HG03159 (cell line): Measurements from ENCODE around the gene RHEB.

Source experiments
- ATAC-seq: cut with Tn5 transposase; IDR thresholded peaks from one replicate; pipeline ENCODE4 v1.9.1; 2021; ENCODE audit warnings: mild to moderate bottlenecking, moderate library complexity; ENCODE audit not compliant: unreplicated experiment

Gene RHEB

DNA sequence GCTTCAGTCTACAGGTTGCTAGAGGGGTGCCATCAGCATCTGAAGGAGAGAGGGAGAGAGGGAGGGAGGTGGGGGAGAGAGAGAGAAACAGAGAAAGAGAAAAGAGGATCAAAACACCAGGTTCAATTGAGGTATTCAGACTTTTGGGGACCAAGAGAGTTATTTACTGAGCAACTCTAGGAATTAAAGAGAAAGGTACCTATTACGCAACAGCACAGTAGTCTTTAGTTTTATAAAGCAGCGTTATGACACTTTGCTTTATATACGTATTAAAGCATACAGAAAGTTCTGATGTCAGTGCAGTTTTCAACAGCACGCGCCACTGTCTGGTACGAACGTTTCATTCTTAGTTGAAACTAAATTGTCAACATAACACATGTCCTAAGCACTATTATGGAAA is 41.8 kb downstream of the RHEB start:
- ATAC-seq = no peak

DNA sequence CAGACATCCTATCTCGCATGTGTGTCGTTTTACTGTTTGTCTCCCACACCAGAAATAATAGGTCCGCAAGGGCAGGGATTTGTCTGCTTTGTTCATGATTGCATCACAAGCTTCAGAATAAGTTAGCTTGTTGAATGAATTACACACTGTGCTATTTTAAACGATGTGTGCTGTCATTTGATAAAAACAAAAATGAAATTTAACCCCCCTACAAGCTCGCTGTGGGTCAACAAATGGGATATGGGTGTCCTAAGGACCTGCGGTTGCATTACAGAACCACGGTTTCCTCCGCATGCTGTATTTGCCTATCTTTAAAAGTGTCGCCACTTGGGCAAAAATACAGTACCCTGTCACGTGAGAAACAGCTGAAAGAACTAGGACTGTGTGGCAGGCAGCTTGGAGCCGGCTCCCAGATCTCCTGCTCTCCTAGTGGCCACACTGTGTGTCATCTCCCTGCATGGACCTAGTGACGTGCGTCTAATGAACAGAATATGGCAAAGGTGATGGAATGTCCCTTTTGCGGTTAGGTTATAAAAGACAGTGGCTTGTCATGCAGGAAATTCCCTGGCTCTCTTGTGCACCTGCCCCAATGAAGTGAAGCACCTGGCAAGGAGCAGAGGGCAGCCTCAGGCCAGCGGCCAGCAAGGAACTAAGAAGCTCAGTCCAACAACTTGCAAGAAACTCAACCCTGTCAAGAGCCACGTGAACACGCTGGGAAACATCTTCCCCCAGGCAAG is 46.9 kb downstream of the RHEB start:
- ATAC-seq = peak; percentile 18

GRCh38 chr7:151470711-151471110 is 49.0 kb downstream of the RHEB start:
- ATAC-seq = no peak

- ATAC-seq = no peak
Observed at GRCh38 chr7:151469281-151469680, 50.4 kb downstream of the RHEB start.

DNA sequence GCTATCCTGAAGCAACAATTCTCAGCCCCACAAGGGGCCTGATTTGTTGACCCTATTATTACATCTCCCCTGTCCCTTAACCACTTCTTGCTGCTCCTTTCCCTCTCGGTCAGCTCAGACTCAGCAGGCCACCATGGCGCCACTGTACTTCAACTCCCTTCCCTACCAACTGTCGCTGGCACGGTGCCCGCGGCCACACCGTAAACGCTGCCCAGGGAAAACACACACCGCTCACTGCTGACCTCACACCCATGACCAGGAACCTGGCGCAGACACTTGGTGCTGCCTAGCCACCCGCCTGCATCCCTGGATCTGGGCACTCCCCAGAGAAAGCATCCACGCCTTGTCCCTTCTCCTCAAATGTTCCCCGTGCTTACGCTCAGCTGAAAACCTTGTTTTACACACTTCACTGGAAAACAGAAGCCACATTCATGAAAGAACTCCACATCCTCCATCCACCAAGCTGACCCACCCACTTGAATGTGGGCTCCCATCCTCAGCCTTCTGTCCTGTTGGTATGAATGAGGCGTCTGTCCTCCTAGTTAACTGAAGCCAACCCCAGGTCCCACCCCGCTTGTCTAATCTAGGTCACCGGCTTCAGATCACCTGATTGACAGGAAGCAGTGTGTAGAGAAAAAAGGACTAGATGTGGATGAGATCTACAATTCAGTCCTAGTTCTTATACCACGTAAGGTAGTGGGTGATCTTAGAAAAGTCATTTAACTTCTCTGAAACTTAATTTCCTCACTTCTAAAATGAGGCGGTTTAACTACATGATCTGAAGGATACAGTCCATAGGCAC is 51.3 kb downstream of the RHEB start:
- no peak for ATAC-seq

DNA sequence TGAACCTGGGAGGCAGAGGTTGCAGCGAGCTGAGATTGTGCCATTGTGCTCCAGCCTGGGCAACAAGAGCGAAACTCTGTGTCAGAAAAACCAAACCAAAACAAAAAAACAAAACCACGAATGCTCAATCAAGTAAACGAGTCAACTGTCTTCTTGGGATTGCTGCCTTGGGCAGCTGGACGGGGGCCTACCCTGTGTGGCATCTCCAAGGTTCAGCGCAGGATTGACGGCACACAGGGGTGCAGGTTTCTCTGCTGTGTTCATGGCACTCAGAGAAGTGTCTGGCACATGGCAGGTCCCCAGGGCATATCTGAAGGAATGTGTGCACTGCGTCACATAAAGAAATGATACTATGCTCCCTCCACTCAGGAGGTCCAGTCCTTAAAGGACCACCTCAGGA is 54.5 kb downstream of the RHEB start:
- ATAC-seq = no peak

DNA sequence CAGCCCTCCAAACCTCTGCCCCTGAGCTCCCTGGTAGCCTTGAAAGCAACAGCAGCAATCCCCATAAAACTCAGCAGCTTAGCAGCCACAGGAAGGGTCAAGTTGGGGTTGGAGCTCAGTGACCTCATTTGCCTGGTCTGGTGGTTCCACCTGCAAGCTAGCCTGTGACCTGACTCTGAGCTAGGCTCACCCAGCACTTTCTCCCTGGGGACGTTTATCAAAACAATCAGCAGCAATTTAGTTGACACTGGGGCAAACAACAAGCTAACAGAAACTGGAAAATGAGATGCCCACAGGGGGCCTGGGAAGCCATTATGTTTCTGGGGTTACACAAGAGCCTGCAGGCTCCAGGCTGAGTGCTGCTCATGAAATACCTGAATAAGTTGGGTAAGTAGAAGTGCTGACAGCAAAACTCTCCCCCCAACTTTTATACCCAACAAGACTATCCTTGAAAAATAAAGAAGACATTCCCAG is 57.4 kb downstream of the RHEB start:
- no peak for ATAC-seq

DNA sequence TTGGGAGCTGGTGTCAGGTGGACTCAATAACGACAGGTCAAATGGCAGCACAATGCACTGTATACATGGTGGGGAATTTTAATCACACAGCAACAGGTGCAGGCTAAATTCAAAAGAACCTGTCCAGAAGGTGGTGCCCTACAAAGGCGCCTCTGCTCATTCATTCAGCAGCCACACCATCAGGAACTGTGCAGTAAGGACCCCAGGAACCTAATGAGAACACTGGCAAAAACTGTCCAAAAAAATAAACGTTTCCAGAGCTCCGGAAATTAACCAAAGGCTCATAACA is 57.8 kb downstream of the RHEB start:
- ATAC-seq = no peak

DNA sequence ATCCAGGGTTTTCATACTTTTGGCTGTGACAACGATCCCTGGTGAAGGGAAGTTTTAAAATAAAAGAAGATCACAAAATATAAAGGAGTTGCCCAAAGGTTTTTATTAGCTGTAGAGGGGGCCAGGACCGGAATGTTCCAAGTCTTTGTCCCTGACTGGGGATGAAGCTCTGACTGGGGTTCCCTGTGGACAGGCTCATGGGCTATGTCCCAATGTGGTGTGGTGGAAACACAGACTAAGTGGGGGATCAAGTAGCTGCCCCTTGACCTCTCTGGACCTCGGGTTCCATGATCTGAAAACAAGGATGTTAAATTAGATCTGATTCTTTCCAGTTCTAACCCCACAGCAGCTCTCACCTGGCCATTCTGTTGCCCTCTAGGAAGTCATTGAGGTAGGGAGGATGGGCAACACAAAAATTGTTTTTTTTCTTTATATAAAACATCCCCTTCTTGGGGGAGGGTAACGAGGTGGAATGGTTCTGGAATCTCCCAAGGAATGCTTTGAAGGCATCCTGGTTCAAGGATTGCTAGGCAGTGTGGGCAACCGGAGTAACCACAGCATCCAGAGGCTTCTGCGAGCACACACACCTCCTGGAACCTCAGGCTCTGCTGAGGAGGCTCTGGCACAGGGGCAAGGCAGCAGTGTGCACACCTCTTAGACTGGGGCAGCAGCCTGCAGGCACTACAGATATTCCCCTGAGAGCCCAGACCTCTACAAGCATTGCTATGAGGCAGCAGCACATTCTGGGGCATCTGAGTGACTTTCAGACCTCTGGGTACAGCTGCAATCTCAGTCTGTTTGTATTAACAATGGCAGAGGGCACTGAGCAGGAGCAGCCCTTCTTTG is 58.4 kb downstream of the RHEB start:
- ATAC-seq = no peak

- no peak for ATAC-seq
Observed at GRCh38 chr7:151460474-151460855, 59.2 kb downstream of the RHEB start.

GRCh38 chr7:151459726-151460473 is 59.8 kb downstream of the RHEB start:
- no peak for ATAC-seq

GRCh38 chr7:151457534-151457933 is 62.2 kb downstream of the RHEB start:
- no peak for ATAC-seq

- ATAC-seq = no peak
Observed at GRCh38 chr7:151456782-151457181, 62.9 kb downstream of the RHEB start.

DNA sequence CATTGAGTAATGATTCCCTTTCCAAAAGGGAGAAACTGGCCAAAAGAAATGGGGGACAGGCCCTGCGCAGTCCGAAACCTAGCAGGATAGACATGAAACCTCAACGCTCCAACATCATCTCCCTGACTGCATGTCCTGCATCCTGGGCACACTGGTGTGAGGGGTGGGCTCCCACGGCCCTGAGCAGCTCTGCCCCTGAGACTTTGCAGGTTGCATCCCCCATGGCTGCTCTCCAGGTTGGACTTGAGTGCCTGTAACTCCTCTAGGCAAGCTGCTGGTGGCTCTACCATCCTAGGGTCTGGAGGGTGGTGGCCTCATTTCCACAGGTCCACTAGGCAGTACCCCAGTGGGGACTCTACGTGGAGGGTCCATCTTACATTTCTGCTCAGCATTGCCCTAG is 63.4 kb downstream of the RHEB start:
- ATAC-seq = no peak

- no peak for ATAC-seq
Observed at GRCh38 chr7:151455690-151456089, 64.0 kb downstream of the RHEB start.

- ATAC-seq = no peak
Observed at GRCh38 chr7:151454932-151455530, 64.7 kb downstream of the RHEB start.

DNA sequence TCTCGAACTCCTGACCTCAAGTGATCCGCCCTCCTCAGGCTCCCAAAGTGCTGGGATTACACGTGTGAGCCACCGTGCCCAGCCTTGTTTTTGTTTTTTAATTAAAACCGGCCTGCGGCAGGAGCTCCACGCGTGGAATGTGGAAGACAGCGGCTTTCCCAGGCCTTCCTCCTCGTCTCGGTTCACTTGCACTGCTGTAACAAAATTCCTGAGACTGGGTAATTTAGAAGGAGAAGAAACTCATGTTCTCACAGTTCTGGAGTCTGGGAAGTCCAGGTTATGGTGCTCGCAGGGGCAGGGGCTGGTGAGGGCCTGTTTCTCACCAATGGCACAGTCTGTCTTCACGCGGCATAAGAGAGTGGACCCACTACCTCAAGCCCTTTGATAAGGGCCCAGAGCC is 65.4 kb downstream of the RHEB start:
- no peak for ATAC-seq

DNA sequence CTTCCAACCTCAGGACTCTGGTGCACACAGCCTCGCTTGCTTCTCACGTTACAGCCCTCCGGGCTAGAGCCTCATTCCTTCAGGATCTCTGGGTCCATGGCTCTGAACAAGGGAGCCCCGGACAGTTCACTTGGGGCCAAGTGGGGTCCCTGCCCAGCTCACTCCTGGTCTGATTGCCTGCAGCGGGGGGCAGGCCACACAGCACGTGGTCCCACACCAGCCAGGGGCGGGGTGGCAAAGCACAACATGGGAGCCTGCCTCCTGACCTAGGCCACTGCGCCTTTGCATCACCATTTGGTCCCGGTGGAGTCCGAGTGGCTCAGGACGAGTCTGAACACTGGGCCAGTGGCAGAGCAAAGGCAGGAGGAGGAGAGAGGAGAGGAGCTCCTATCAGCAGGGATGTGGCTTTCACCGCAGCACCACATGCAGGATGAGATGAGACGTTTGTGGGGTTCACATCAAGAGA is 66.3 kb downstream of the RHEB start:
- ATAC-seq = no peak

DNA sequence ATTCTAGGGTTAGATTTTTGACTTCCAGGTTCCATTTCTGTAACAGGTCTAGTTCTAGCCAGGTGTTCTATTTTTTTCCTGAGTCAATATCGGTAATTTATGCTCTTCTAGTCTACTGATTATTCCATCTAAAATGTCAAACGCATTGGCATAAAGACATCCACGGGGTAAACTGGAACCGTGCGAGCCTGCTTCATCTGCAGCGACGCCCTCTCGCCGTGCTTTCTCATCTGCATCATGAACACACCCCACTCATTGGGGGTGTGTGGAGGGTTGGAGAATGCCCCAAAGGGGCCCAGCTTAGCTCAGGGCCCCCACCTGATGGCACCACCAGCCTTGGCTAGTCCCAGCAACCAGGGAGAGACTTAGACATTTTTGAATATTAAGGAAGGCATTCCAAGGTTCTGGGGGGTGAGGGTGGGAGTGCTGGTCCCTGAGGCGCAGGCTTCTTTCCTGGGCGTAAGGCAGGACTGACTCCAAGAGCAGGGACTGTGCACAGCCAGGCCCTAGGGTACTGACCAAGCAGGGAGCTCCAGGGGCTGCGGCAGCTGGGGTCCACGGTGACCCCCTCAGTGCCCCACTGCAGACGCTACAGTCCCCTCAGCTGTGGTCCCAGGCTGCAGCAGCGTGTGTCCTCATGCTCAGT is 66.9 kb downstream of the RHEB start:
- ATAC-seq = no peak
